Caco-2 (cell line): Measurements from ENCODE around the gene ADGB. TPM values are rescaled to one million over a fixed set of nuclear protein-coding genes. Genes with fewer than 3 reads are reported as not detected.

Source experiments
- BruUV-seq: library from RNA; stranded (reverse); fragments of 400-500 nt; replicated peaks from 2 replicates; lab custom pipeline; 2021; lab: Mats Ljungman, UMichigan
- CTCF ChIA-PET: fragments of 300-600 bp; sonication (Branson Sonifier 250); formaldehyde crosslinking; loops from one replicate; lab custom pipeline; 2022; ENCODE audit warnings: antibody characterized with exemption; lab: Charles Lee
- POLR2A ChIA-PET: fragments of 300-600 bp; sonication (Branson Sonifier 250); formaldehyde crosslinking; loops from one replicate; lab custom pipeline; 2022; ENCODE audit warnings: antibody characterized with exemption; lab: Charles Lee
- DNase-seq, 2 experiments: peaks; one replicate each; pipeline versions ENCODE4 v3.0.0 to v3.0.0-alpha.2; 2020 to 2022
- H3K27me3 ChIP-seq: replicated peaks from 2 replicates; pipeline ENCODE4 v1.6.0; 2011; ENCODE audit warnings: low read length; ENCODE audit not compliant: control insufficient read depth, insufficient read depth
- H3K36me3 ChIP-seq: 2 replicates; pipeline ENCODE4 v1.5.1; 2011; ENCODE audit warnings: low read length; ENCODE audit not compliant: control insufficient read depth, insufficient read depth
- H3K4me1 ChIP-seq: fragments of 250-450 bp; sonication (Bioruptor Pico); 2 replicates; pipeline ENCODE4 v1.5.1; 2020; ENCODE audit warnings: mild to moderate bottlenecking
- H3K4me3 ChIP-seq: 2 replicates; pipeline ENCODE4 v1.5.1; 2011; ENCODE audit warnings: low read depth, mild to moderate bottlenecking, control low read depth, low read length
- H3K9me3 ChIP-seq: fragments of 250-450 bp; sonication (Bioruptor Pico); 2 replicates; pipeline ENCODE4 v1.5.1; 2020; ENCODE audit warnings: mild to moderate bottlenecking, moderate library complexity
- H3K27ac Mint-ChIP-seq: one replicate; pipeline ENCODE4 v1.8.0; 2022; ENCODE audit warnings: mixed read lengths; ENCODE audit not compliant: unreplicated experiment
- H3K27me3 Mint-ChIP-seq: one replicate; pipeline ENCODE4 v1.8.0; 2022; ENCODE audit warnings: mixed read lengths; ENCODE audit not compliant: insufficient read depth, unreplicated experiment
- H3K36me3 Mint-ChIP-seq: one replicate; pipeline ENCODE4 v1.8.0; 2022; ENCODE audit warnings: mild to moderate bottlenecking, mixed read lengths; ENCODE audit not compliant: insufficient read depth, unreplicated experiment
- H3K4me1 Mint-ChIP-seq: one replicate; pipeline ENCODE4 v1.8.0; 2022; ENCODE audit warnings: low read depth, mixed read lengths; ENCODE audit not compliant: unreplicated experiment
- H3K4me3 Mint-ChIP-seq: one replicate; pipeline ENCODE4 v1.8.0; 2022; ENCODE audit warnings: mild to moderate bottlenecking, moderate library complexity, mixed read lengths; ENCODE audit not compliant: unreplicated experiment
- H3K9me3 Mint-ChIP-seq: one replicate; pipeline ENCODE4 v1.8.0; 2022; ENCODE audit warnings: mixed read lengths; ENCODE audit not compliant: unreplicated experiment
- intact Hi-C: fragments of 100-400 bp; cut with micrococcal nuclease; formaldehyde crosslinking; loops from one replicate; pipeline ENCODE4 v1.10.0; 2022; ENCODE audit not compliant: unreplicated experiment
- total RNA-seq: library from RNA; stranded (reverse); gene quantifications from 2 replicates; pipeline ENCODE4 v1.2.3, GENCODE V29; 2022
- TF ChIP-seq, protein P1 (sequence below), 2 experiments: fragments of 200-600 bp in 1 of 2; IDR thresholded peaks; 1 replicate in 1 of 2; 2 replicates in 1 of 2; pipeline versions ENCODE4 v1.5.1 to v1.8.0; 2011 to 2022; ENCODE audit warnings: antibody characterized with exemption in 1 of 2, control low read depth in 1 of 2, inconsistent platforms in 1 of 2, low read depth in 1 of 2, low read length in 1 of 2, mild to moderate bottlenecking in 1 of 2, moderate library complexity in 1 of 2; ENCODE audit not compliant: insufficient read depth in 1 of 2, severe bottlenecking in 1 of 2, unreplicated experiment in 1 of 2

The ADGB gene
- total RNA-seq, 1 experiment from 2014 or later = not detected

DNA sequence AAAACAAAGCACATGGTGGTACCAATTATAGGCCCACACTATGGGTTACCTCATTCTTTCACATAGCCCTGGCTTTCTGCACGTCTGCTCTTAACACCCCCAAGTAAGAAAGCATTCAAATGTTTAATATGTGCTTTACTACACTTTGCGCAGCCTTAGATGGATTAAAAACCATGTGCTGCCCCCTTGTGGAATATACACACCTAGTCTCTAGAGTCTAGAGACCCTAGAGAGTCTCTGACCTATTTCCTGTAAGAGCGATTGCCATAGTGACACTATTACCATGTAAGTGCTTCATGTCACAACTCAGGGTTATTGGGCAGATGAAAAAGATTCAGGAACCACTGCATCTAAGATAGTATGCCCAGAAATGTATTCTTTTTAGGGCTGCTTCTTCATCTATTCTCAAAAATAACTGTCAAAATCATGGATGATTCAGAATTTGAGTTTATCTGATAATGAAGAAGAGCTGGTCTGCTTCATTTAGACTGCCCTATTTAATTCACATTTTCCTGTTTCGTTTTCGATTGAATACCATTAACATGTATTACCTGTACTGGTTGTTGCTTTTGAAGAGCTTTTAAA lies 186.3 kb downstream of the ADGB start:
- peaks cover 7% of the 10 kb centered on the region for H3K27me3 Mint-ChIP-seq
- no peak overlapping the region for H3K4me3 ChIP-seq
- intact Hi-C loops = loop anchor here (1.0 kb wide), 1 partner anchor 744 kb away; no protein-coding TSS in a partner anchor
- no peaks in the 10 kb centered on the region for H3K9me3 Mint-ChIP-seq
- BruUV-seq = no TSS peak
- POLR2A ChIA-PET = no interaction called here
- no peaks in the 10 kb centered on the region for H3K4me1 ChIP-seq
- no peaks in the 10 kb centered on the region for H3K36me3 Mint-ChIP-seq
- TF ChIP-seq, protein P1, sequence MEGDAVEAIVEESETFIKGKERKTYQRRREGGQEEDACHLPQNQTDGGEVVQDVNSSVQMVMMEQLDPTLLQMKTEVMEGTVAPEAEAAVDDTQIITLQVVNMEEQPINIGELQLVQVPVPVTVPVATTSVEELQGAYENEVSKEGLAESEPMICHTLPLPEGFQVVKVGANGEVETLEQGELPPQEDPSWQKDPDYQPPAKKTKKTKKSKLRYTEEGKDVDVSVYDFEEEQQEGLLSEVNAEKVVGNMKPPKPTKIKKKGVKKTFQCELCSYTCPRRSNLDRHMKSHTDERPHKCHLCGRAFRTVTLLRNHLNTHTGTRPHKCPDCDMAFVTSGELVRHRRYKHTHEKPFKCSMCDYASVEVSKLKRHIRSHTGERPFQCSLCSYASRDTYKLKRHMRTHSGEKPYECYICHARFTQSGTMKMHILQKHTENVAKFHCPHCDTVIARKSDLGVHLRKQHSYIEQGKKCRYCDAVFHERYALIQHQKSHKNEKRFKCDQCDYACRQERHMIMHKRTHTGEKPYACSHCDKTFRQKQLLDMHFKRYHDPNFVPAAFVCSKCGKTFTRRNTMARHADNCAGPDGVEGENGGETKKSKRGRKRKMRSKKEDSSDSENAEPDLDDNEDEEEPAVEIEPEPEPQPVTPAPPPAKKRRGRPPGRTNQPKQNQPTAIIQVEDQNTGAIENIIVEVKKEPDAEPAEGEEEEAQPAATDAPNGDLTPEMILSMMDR (IDR thresholded peaks at IDR 0.05; ENCODE audit: insufficient read depth in 1 of 2, low read depth in 1 of 2, low read length in 1 of 2, severe bottlenecking in 1 of 2, unreplicated experiment in 1 of 2) = peak; percentile 44 to 48
- DNase-seq = peak in 1 of 2 experiments; percentile 36
- no peak overlapping the region for H3K27ac Mint-ChIP-seq
- H3K27me3 ChIP-seq = no peaks in the 10 kb centered on the region
- no peaks in the 10 kb centered on the region for H3K9me3 ChIP-seq
- no peaks in the 10 kb centered on the region for H3K4me1 Mint-ChIP-seq
- no peak overlapping the region for H3K4me3 Mint-ChIP-seq
- CTCF ChIA-PET = interaction anchor here (0.5 kb wide), 1 partner anchor 200 kb away, joined by 3 read pairs; no protein-coding TSS in a partner anchor
- no peaks in the 10 kb centered on the region for H3K36me3 ChIP-seq

DNA sequence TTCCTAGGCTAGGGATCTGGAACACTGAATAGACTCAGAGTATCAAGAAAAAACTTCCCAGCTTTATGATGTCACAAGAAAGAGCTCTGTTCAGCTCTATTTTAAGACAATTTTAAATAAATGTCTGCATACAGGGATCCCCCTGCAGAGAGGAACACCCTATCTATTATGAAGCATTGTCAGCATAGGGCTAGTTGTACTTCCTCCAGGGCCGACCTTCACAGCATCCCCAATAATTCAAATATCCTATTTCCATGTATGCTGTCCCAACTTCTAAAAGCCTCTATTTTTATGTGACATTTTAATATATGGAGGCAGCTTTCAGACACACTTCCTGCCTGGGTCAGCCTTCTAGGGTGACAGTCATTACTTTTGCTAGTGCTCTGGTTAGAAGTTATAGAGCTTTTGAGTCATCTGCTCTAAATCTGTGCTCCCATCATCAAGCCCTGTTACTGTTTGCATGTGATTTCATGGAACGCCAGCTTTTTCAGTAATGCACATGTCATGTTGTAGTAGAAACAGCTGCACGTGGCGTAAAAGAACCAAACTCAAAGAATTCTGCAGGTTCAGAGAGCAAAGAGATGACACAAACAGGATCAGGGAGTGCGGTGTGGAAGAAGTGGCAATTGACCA lies 189.2 kb downstream of the ADGB start:
- DNase-seq = no peak
- Histone ChIP-seq H3K36me3 (no peaks in the 10 kb centered on the region), H3K9me3 (no peaks in the 10 kb centered on the region), H3K4me1 (no peaks in the 10 kb centered on the region), H3K27me3 (no peaks in the 10 kb centered on the region), H3K4me3 (no peak overlapping the region)
- no peaks in the 10 kb centered on the region for H3K4me1 Mint-ChIP-seq
- no peak overlapping the region for H3K27ac Mint-ChIP-seq
- no peak overlapping the region for H3K4me3 Mint-ChIP-seq
- BruUV-seq = no TSS peak
- POLR2A ChIA-PET = no interaction called here
- H3K9me3 Mint-ChIP-seq = no peaks in the 10 kb centered on the region
- intact Hi-C loops = no loop called here
- TF ChIP-seq, protein P1 (IDR thresholded peaks at IDR 0.05; ENCODE audit: insufficient read depth in 1 of 2, low read depth in 1 of 2, low read length in 1 of 2, severe bottlenecking in 1 of 2, unreplicated experiment in 1 of 2) = no peak
- H3K36me3 Mint-ChIP-seq = no peaks in the 10 kb centered on the region
- CTCF ChIA-PET = no interaction called here
- peaks cover 10% of the 10 kb centered on the region for H3K27me3 Mint-ChIP-seq

DNA sequence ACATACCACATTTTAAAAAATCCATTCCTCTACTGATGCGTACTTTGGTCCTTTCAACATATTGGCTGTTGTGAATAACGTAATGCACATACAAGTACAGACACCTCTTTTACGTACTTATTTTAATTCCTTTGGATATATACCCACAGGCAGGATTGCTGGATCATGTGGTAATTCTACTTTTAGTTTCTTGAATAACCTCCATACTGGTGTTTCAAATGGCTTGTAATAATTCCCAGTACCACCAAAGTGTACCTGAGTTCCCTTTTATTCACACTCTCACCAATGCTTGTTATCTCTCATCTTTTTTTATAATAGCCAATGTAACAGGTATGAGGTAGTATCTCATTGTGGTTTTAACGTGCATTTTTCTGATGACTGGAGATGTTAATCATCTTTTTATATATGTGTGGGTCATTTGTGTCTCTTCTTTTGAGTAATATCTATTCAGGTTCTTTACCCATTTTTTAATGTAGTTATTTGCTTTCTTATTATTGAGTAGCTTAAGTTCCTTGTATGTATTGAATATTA lies 191.9 kb downstream of the ADGB start:
- Histone ChIP-seq H3K9me3 (no peaks in the 10 kb centered on the region), H3K4me3 (no peak overlapping the region), H3K27me3 (no peaks in the 10 kb centered on the region), H3K36me3 (no peaks in the 10 kb centered on the region), H3K4me1 (no peaks in the 10 kb centered on the region)
- H3K36me3 Mint-ChIP-seq = no peaks in the 10 kb centered on the region
- TF ChIP-seq, protein P1 (IDR thresholded peaks at IDR 0.05; ENCODE audit: insufficient read depth in 1 of 2, low read depth in 1 of 2, low read length in 1 of 2, severe bottlenecking in 1 of 2, unreplicated experiment in 1 of 2) = no peak
- ChIA-PET CTCF (no interaction called here), POLR2A (no interaction called here)
- no peak for DNase-seq
- no peak overlapping the region for H3K27ac Mint-ChIP-seq
- H3K4me1 Mint-ChIP-seq = no peaks in the 10 kb centered on the region
- intact Hi-C loops = no loop called here
- peaks cover 7% of the 10 kb centered on the region for H3K27me3 Mint-ChIP-seq
- H3K4me3 Mint-ChIP-seq = no peak overlapping the region
- no TSS peak for BruUV-seq
- H3K9me3 Mint-ChIP-seq = no peaks in the 10 kb centered on the region
